SK-N-SH (cell line): ENCODE results near the gene LMNTD2. TPM values are rescaled to one million over a fixed set of nuclear protein-coding genes. Genes with fewer than 3 reads are reported as not detected.

Source experiments
- CTCF ChIA-PET: fragments of 300-600, 350-600 bp; formaldehyde crosslinking; extraction: SDS; loops from one replicate; lab custom pipeline; 2021; lab: Yijun Ruan, JAX
- POLR2A ChIA-PET: fragments of 350-600 bp; sonication (Branson Sonifier 250); formaldehyde crosslinking; extraction: SDS; loops from one replicate; lab custom pipeline; 2020; ENCODE audit warnings: antibody characterized with exemption, inconsistent platforms; lab: Yijun Ruan, JAX
- DNase-seq: peaks from one replicate; pipeline ENCODE4 v3.0.0; 2012
- H2AFZ ChIP-seq: fragments of 200-600 bp; sonication (generic); 2 replicates; pipeline ENCODE4 v1.8.1; 2016; ENCODE audit warnings: antibody characterized with exemption, mild to moderate bottlenecking, low read depth
- H3F3A ChIP-seq: fragments of 200-600 bp; sonication (generic); replicated peaks from 2 replicates; pipeline ENCODE3; 2016; ENCODE audit warnings: antibody characterized with exemption, mild to moderate bottlenecking; ENCODE audit not compliant: insufficient read depth
- H3K27ac ChIP-seq, 2 experiments: fragments of 200-500 bp in 1 of 2; fragments of 200-600 bp in 1 of 2; sonication (Bioruptor generic) in 1 of 2; sonication (generic), shearing (Covaris generic) in 1 of 2; 2 replicates each; pipeline versions ENCODE4 v1.5.1 to v1.6.1; 2014 to 2016; ENCODE audit warnings: low read depth in 2 of 2, inconsistent platforms in 1 of 2, low read length in 1 of 2, mild to moderate bottlenecking in 1 of 2, mixed read lengths in 1 of 2
- H3K27me3 ChIP-seq: fragments of 200-600 bp; sonication (generic), shearing (Covaris generic); 2 replicates; pipeline ENCODE4 v1.6.1; 2016; ENCODE audit warnings: mixed run types; ENCODE audit not compliant: insufficient read depth
- H3K36me3 ChIP-seq, 2 experiments: fragments of 200-500 bp in 1 of 2; fragments of 200-600 bp in 1 of 2; sonication (Bioruptor generic) in 1 of 2; sonication (generic) in 1 of 2; replicated peaks in 1 of 2; 2 replicates each; pipeline versions ENCODE3 to v1.5.1; 2014 to 2016; ENCODE audit warnings: low read length in 1 of 2, mild to moderate bottlenecking in 1 of 2; ENCODE audit not compliant: insufficient read depth in 2 of 2, control insufficient read depth in 1 of 2
- H3K4me1 ChIP-seq, 2 experiments: fragments of 200-500 bp in 1 of 2; fragments of 200-600 bp in 1 of 2; sonication (Bioruptor generic) in 1 of 2; sonication (generic), shearing (Covaris generic) in 1 of 2; 2 replicates each; pipeline versions ENCODE4 v1.5.1 to v1.6.1; 2014 to 2016; ENCODE audit warnings: low read depth in 1 of 2, low read length in 1 of 2, mixed run types in 1 of 2; ENCODE audit not compliant: insufficient read depth in 2 of 2, control insufficient read depth in 1 of 2
- H3K4me2 ChIP-seq: fragments of 200-600 bp; sonication (generic), shearing (Covaris generic); 2 replicates; pipeline ENCODE4 v1.6.1; 2017; ENCODE audit warnings: mixed run types
- H3K4me3 ChIP-seq, 2 experiments: fragments of 200-500 bp in 1 of 2; fragments of 200-600 bp in 1 of 2; sonication (Bioruptor generic) in 1 of 2; sonication (generic), shearing (Covaris generic) in 1 of 2; 2 replicates each; pipeline versions ENCODE4 v1.5.1 to v1.8.1; 2014 to 2016; ENCODE audit warnings: low read depth in 2 of 2, inconsistent platforms in 1 of 2, low read length in 1 of 2, mild to moderate bottlenecking in 1 of 2, mixed read lengths in 1 of 2, moderate library complexity in 1 of 2
- H3K79me2 ChIP-seq: fragments of 200-600 bp; sonication (generic); 2 replicates; pipeline ENCODE4 v1.8.1; 2017; ENCODE audit warnings: mild to moderate bottlenecking; ENCODE audit not compliant: insufficient read depth
- H3K9ac ChIP-seq: fragments of 200-600 bp; sonication (generic); 2 replicates; pipeline ENCODE4 v1.6.1; 2017; ENCODE audit warnings: mixed run types
- H3K9me2 ChIP-seq: fragments of 200-600 bp; sonication (generic); 2 replicates; pipeline ENCODE4 v1.6.1; 2017; ENCODE audit warnings: mixed run types
- H3K9me3 ChIP-seq: fragments of 200-600 bp; sonication (generic); 2 replicates; pipeline ENCODE4 v1.6.1; 2017; ENCODE audit warnings: mixed run types, mild to moderate bottlenecking, moderate library complexity
- H4K20me1 ChIP-seq: fragments of 200-600 bp; sonication (generic); 2 replicates; pipeline ENCODE4 v1.6.1; 2017; ENCODE audit warnings: mild to moderate bottlenecking, mixed run types; ENCODE audit not compliant: insufficient read depth
- CHD2 ChIP-seq: fragments of 150-350 bp; IDR thresholded peaks from 2 replicates; pipeline ENCODE4 v1.6.1; 2018; ENCODE audit warnings: low read length; ENCODE audit not compliant: partially characterized antibody
- CTCF ChIP-seq: fragments of 200-600 bp; sonication (generic); IDR thresholded peaks from 2 replicates; pipeline ENCODE4 v1.6.1; 2017; ENCODE audit warnings: antibody characterized with exemption, mild to moderate bottlenecking, moderate library complexity
- EZH2phosphoT487 ChIP-seq: fragments of 200-600 bp; sonication (generic); IDR thresholded peaks from 2 replicates; pipeline ENCODE4 v1.6.1; 2017; ENCODE audit warnings: low read depth, mixed run types, mild to moderate bottlenecking, antibody characterized with exemption, moderate library complexity, borderline replicate concordance
- FOXJ3 ChIP-seq: sonication (generic); formaldehyde crosslinking; IDR thresholded peaks from 2 replicates; pipeline ENCODE4 v1.5.1; 2020; ENCODE audit warnings: mild to moderate bottlenecking, missing genetic modification reagents
- IRF3 ChIP-seq: fragments of 150-350 bp; IDR thresholded peaks from 2 replicates; pipeline ENCODE4 v1.6.1; 2016; ENCODE audit warnings: mild to moderate bottlenecking, low read depth, low read length
- MEF2A ChIP-seq: IDR thresholded peaks from 2 replicates; pipeline ENCODE4 v1.4.0; 2012; ENCODE audit warnings: low read depth, borderline replicate concordance
- MXI1 ChIP-seq: IDR thresholded peaks from 2 replicates; pipeline ENCODE4 v1.6.1; 2012; ENCODE audit warnings: mild to moderate bottlenecking, low read depth, low read length, improper control_type of control experiment
- NRF1 ChIP-seq: IDR thresholded peaks from 2 replicates; pipeline ENCODE4 v1.6.1; 2012; ENCODE audit warnings: low read depth, mild to moderate bottlenecking, low read length
- RAD21 ChIP-seq: IDR thresholded peaks from 2 replicates; pipeline ENCODE4 v1.6.1; 2012; ENCODE audit warnings: mild to moderate bottlenecking, low read length
- RCOR1 ChIP-seq: fragments of 150-350 bp; IDR thresholded peaks from 2 replicates; pipeline ENCODE4 v1.6.1; 2017; ENCODE audit warnings: antibody characterized with exemption, low read length
- REST ChIP-seq: IDR thresholded peaks from 2 replicates; pipeline ENCODE4 v1.6.1; 2012; ENCODE audit warnings: mild to moderate bottlenecking, low read depth, low read length, moderate library complexity
- SIN3A ChIP-seq: IDR thresholded peaks from 2 replicates; pipeline ENCODE4 v1.6.1; 2012; ENCODE audit warnings: low read depth, mild to moderate bottlenecking, low read length, moderate library complexity, borderline replicate concordance
- SMC3 ChIP-seq: IDR thresholded peaks from 2 replicates; pipeline ENCODE4 v1.6.1; 2012; ENCODE audit warnings: low read depth, low read length, improper control_type of control experiment
- TEAD4 ChIP-seq: IDR thresholded peaks from 2 replicates; pipeline ENCODE4 v1.4.0; 2012; ENCODE audit warnings: mild to moderate bottlenecking, borderline replicate concordance; ENCODE audit not compliant: insufficient read depth
- YY1 ChIP-seq: IDR thresholded peaks from 2 replicates; pipeline ENCODE4 v1.4.0; 2012; ENCODE audit warnings: low read depth, mild to moderate bottlenecking
- WGBS: methylation state at CpG from one replicate; pipeline ENCODE4 v1.1.6; 2017; ENCODE audit warnings: low lambda C conversion rate; 5-methylcytosine and 5-hydroxymethylcytosine counted together
- polyA plus RNA-seq, 3 experiments: library from polyadenylated mRNA; depleted of rRNA; stranded (reverse); fragments of >200 nt; gene quantifications; 2 replicates each; pipeline ENCODE4 v1.2.3, GENCODE V29; 2012

LMNTD2 gene
- polyA plus RNA-seq, 1 of the 3 experiments (the other 2 are of a cell fraction), result 2.4 TPM

DNA sequence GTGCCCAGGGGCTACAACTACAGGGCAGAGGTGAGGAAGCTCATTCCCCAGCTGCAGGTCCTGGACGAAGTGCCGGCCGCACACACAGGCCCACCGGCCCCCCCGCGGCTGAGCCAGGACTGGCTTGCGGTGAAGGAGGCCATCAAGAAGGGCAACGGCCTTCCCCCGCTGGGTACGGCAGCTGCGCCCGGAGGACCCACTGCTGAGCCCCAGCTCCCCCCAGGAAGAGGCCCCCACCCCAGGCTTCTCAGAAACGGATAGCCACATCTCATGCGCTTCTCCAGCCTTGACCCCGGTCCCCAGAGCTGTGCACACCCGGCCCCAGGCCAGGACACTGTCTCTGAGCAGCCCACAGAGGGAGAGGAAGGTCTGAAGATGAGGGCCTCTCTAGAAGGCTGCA lies 9.4 kb downstream of the LMNTD2 start (continued):
- TF ChIP-seq REST (no peak), TEAD4 (no peak), EZH2phosphoT487 (no peak), CHD2 (no peak)

DNA sequence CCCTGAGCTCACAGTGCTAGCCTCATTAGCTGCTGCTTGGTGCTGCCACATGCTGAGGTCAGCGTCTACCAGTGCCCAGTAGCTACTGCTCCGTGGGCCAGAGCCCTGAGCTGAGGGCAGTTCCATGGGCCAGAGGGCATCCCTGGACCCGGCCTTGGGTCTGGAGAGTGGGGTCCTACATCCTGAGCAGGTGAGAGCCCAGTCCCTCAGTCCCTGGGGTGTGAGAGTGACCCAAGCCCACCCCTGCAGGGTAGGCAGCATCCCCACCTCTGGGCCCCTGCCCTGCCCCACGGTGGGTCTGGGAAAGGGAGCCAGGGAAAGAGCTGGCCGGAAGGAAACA lies 9.8 kb downstream of the LMNTD2 start:
- H3K4me2 ChIP-seq, result no peak overlapping the region
- peaks cover 0 to 12% of the 10 kb centered on the region in 2 experiments; a peak in 1 of 4 replicates for H3K4me1 ChIP-seq
- no CpG with 5 or more reads among the region's 5 CpGs for WGBS
- H3K9me2 ChIP-seq, result no peaks in the 10 kb centered on the region
- no peak overlapping the region for H3K27ac ChIP-seq
- no peaks in the 10 kb centered on the region for H4K20me1 ChIP-seq
- H3K27me3 ChIP-seq, result no peaks in the 10 kb centered on the region
- no peak overlapping the region for H2AFZ ChIP-seq
- no peak overlapping the region for H3K9ac ChIP-seq
- H3K79me2 ChIP-seq, result no peaks in the 10 kb centered on the region
- CTCF ChIA-PET, result interaction anchor here (0.8 to 1.8 kb wide), 3 partner anchors 10 to 177 kb away, joined by 3 to 14 read pairs (median 3); no protein-coding TSS in a partner anchor
- H3K36me3 ChIP-seq, result no peaks in the 10 kb centered on the region
- no peaks in the 10 kb centered on the region for H3F3A ChIP-seq
- TF ChIP-seq RCOR1, result no peak
- TF ChIP-seq MEF2A, result no peak
- TF ChIP-seq NRF1, result no peak
- no peak for TF ChIP-seq SIN3A
- TF ChIP-seq CTCF, result no peak
- no peak for TF ChIP-seq SMC3
- TF ChIP-seq MXI1, result no peak
- no peak for TF ChIP-seq YY1
- TF ChIP-seq IRF3, result no peak
- TF ChIP-seq FOXJ3 (CRISPR knock-in tag), result no peak
- no peak for TF ChIP-seq CHD2
- TF ChIP-seq RAD21, result no peak
- TF ChIP-seq, all 33 proteins: peak for 0
- no peak for DNase-seq
- H3K4me3 ChIP-seq, result no peak overlapping the region
- H3K9me3 ChIP-seq, result no peaks in the 10 kb centered on the region
- POLR2A ChIA-PET, result no interaction called here
